ENCODE results near the gene PTPRQ.
"Not testable (repeated sequence)": the region's sequence is repeated elsewhere in the genome, so short reads cannot be mapped to it uniquely, and the experiment has no call there.

PTPRQ gene

DNA sequence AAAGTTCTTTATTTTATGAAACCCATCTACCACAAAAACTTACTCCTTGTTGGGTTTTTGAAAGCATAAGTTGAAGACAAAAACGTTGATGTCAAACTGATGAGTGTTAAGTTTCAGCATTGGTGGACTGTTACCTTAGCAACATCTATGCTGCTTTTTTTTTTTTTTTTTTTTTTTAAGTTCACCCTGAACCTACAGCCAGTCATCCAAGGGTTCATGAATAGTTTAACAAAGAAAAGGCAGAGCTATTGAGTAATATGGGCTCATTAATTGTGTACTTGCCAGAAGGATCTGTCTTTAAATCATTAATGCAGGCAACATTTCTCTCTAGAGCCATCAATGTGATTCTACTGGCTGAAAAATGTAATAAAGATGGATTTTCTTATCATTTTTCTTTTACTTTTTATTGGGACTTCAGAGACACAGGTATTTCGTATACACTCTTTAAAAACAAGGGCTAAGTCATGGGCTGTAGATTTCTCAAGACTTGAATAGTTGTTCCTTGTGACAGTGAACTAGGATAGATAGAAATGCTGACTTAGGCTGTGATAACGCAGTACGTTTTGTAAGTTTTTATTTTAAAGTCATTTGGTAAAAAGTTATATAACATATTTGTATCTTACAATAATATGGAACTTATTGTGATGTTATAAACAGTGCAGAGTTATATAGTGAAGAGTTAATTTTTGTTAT is at the start of gene PTPRQ:
Gene PTPRQ, plus strand, starts transcription at position 262 of the 693 bp plus-strand sequence. Its CDS starts 111 bp downstream, at position 373.
- no peak for DNase-seq (ENCODE audit: low read depth in 2 of 2)

- DNase-seq (ENCODE audit: low read depth in 2 of 2) = no peak
These were observed 43.5 kb upstream of the PTPRQ start for GRCh38 chr12:80400571-80400991.

DNA sequence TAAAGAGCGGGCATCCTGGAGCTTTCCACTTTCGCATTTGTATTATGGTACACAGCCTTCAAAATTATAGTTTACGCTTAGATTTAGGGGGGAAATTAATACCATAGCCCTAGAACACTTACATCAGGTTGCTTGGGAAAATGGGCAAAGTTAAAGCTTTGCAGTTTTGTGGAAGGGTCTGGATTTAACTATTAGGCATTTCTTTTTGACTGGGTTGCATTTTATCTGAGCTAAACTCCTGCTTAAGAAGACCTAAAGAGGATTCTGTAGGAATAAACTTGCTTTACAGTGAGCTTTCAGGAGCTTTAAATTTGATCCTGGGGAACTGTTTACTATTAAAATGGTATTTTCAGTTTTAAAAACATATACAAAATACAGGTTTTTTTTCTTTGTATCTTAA is 42.8 kb upstream of the PTPRQ start:
- DNase-seq (ENCODE audit: low read depth in 2 of 2) = no peak

DNA sequence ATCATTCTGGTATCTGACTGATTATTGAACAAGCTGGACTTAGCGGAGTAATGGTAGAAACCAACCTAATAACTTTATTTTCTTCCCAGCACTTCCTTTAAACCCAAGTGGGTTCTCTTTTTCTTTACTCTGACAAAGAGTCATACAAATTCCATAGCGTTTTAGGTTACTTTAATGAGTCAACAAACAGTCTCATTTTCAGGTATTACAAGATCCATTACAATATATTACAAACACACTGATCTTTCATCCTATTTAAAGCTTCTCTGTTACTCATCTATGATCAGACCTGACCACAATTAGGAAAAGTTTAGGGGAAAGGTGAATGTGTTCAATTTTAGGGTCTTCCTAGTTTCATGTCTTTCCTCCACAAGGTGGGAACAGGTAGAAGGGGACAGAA is 39.4 kb upstream of the PTPRQ start:
- DNase-seq (ENCODE audit: low read depth in 2 of 2) = no peak

DNA sequence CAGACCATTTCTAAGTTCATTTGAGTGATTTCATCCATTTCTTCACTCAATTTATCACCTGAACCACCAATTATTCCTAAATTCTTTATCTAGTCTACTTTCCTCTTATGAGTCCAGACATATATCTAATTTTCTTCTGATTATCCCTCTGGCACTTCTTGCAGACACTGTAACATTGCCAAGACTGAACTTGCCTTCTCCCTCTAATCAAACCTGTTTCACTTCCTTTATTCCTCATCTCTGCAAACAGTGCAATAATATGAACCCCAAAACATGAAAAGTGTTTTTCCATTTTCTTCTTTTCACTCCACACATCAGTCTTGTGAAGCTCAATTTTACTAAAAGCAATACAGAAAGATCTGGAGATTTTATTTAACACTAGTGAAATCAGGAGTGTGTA is 37.8 kb upstream of the PTPRQ start:
- no peak for DNase-seq (ENCODE audit: low read depth in 2 of 2)

- no peak for DNase-seq (ENCODE audit: low read depth in 2 of 2)
These were observed 32.2 kb upstream of the PTPRQ start for GRCh38 chr12:80411787-80412186.

DNA sequence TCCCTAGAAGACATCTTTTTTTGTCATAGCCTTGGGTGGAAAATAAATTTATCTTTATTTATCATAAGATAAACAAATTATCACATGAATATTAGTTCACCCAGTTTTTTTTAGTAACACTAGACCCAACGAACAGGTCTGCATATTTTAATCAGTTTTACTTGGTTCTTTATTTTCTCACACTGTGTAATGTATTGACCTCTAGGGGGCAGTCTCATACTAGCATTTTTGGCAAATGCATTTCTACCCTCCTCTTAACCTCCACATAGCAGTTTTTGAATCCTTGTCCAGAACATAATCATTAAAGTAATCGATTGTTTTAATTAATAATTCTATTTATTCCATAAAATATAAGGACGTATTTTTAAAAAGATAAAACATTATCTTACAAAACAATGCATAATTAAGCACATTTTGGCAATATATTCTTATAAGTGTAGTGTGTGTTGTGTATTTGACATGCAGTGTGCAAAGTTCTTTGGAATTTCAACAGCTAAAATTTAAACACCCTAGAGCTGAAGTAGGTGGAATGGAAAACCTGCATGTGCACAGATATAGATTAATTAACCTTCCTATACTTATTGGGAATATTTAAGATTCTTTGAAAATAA is 31.6 kb upstream of the PTPRQ start:
- DNase-seq (ENCODE audit: low read depth in 2 of 2) = no peak

DNA sequence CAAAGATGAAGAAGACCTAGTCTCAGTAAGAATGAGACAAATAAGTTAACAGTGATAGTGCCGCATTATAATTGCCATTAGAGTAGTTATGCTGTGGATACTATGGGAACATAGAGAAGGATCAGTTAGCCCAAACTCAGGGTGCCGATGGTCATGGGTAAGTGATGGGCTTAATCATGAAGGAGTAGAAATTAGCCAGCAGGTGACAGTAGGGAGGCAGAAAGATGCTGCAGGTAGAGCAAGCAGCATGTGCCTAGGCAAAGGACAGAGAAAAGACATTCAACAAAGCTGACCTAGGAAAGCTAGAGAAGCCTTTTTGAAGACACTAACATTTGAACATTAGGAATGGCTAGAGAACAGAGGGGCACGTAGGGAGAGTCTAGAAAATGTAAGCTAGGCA is 30.6 kb upstream of the PTPRQ start:
- no peak for DNase-seq (ENCODE audit: low read depth in 2 of 2)

DNA sequence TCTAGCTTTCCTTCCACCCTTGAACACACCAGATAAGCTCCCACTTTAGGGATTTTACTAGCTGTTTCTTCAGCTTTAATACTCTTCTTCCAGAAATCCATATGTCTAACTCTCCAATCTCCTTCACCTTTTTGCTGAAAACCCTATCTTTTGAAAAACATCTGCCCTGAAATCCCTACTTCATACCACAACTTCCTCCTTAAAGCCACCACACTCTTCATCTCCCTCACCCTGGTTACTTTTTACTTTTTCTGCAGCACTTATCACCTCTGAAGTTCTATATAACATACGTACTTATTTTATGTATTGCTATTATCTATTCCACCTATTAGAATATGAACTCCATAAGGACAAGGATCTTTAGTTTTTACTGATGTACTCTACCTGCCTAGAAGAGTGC is 28.6 kb upstream of the PTPRQ start:
- no peak for DNase-seq (ENCODE audit: low read depth in 2 of 2)

DNA sequence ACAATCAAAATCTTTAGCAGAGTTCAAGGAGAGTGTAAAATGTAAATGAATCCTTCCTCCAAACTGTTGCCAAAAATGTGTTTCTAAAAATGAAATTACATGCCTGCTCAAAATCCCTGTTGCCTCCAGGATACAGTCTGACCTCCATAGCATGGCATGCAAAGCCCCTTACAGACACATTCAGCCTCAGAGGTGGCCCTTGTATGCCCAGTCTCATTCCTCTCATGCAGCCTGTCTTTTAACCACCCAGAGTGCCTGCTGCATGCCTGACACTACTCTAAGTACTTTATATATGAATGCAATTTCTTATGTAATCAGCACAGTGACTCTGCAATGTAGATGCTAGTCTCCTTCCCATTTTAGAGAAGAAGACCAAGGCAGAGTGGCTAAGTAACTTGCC is 24.4 kb upstream of the PTPRQ start:
- no peak for DNase-seq (ENCODE audit: low read depth in 2 of 2)

DNA sequence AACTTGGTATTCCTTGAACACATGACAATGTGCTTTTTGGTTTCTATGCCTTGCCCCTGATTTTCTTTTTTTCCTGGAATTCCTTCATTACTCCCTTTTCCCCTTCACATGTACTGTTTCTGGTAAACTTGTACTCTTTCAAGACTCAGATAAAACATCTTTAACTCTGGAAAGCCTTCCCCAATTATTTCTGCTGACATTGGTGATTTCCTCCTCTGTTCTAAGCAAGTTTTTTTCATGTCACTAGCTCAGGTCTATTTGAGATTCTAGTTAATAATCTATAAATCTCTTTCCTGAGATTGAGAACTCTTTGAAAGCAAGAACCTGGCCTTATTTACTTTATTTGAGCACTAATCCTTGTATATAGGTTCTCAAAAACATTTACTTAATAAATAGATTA is 24.0 kb upstream of the PTPRQ start:
- no peak for DNase-seq (ENCODE audit: low read depth in 2 of 2)

DNA sequence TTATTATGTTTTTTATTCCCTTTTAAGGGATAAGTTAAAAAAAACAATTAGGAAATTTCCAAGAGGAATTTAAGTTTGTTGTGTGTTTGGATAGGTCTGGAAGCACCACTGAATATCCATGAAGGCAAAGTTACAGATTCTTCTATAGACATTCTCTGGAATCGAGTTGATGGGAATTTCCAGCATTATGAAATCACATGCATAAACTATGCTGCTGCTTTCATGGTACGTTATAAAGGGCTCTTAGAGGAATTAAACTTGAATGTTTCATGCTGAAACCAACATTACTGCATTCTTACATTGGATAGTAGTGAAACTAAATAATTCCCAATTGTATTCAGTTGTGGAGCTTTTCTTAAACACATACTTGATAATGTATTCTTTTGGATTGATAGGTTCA is 21.5 kb upstream of the PTPRQ start:
- DNase-seq (ENCODE audit: low read depth in 2 of 2) = no peak

- DNase-seq (ENCODE audit: low read depth in 2 of 2) = no peak
These were observed 12.0 kb upstream of the PTPRQ start for GRCh38 chr12:80432061-80432460.

DNA sequence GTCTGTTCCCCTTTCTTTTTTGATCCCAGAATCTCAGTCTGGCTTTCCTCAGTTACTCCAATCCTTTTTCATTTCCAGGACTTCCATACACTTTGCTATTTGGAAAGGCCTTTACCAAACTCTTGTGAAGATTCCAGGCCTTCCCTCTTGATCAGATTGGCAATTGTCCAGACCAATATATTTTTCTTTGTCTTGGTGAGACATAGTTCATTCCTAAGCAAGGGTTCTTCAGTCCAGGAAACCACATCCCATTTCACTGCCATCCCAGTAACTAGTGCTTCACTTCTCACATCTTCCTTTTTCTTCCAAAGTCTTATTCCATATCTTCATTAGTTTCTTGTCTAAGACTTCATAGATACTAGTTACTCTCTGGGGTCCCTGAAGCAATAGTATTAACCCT is 2.1 kb upstream of the PTPRQ start:
- DNase-seq (ENCODE audit: low read depth in 2 of 2) = no peak

GRCh38 chr12:80442426-80443222 is 1.4 kb upstream of the PTPRQ start:
- DNase-seq (ENCODE audit: low read depth in 2 of 2) = no peak

DNA sequence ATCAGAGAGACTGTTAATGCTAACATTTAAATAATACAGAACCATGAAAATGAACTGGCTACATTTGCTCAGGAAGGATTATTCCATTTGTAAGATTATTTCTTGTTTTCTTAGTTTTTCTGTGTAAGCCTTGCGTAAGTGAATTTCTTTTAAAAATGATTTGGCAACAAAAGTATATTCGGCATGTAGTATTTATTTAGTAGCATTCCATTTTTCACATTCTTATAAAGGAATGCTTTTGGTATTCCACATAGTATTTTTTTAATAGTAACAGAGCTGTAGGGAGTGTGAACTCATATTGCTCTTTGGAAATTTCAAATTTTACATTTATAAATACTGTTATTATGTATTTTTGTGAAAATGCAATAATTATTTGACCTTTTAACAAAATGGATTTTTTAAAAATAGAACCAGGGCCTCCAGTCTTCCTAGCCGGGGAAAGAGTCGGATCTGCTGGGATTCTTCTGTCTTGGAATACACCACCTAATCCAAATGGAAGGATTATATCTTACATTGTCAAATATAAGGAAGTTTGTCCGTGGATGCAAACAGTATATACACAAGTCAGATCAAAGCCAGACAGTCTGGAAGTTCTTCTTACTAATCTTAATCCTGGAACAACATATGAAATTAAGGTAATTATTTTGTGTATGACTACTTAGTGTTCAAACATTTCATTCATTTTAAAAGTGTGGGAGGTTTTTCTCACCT is 1.2 kb downstream of the PTPRQ start:
- no peak for DNase-seq (ENCODE audit: low read depth in 2 of 2)

DNA sequence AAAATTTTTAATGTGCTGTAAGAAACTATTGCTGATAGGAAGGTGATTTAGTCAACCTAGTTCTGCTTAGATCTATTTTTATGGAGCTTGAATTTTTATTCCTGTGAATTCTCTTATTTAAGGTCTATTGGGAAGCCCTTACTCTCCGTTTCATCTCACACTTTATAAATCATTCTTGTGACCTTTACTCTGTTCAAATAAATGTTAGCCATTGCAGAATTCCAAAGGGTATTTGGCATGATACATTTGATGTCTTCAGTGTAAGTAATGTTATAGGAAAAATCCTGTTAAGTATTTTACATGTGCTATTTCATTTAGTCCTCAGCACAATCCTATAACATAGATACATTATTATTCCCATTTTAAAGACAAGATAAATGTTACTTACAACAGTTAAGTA is 12.5 kb downstream of the PTPRQ start:
- no peak for DNase-seq (ENCODE audit: low read depth in 2 of 2)

DNA sequence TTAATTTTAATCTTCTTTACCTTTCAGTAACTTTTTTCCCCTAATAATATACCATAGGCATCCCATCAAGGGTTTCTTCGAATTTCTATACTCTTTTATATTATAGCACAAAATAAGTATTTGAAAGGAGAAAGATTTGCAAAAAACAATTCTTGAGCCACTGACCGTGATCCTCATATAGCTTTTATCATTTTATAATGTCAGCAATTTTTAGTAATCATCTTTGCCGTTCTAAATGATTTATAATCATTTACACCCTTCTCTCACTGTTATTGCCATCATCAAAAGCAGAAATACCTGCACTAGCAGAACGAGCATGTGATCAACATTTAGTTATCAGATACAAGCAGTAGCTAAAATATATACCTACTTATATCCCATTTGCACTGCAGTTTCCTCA is 16.9 kb downstream of the PTPRQ start:
- DNase-seq (ENCODE audit: low read depth in 2 of 2) = no peak

- DNase-seq (ENCODE audit: low read depth in 2 of 2) = not testable (repeated sequence)
These were observed 17.8 kb downstream of the PTPRQ start for GRCh38 chr12:80461851-80462250.

DNA sequence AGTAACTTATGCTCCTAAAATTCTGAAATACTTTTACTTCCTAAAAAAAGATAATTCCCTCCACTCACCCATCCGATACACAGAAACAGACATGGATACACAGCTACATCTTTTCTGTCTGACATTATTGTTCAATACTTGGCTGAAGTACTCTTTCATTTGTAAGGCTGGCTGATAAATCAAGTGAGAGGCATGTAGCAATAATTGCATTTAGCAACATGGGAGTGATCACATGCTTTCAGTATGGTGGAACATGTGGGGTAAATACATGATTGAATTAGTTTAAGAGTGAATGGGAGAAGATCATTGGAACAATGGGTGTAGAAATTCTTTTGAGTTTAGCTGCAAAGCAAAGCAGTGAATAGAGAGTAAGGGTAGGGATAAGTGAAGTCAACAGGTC is 25.6 kb downstream of the PTPRQ start:
- DNase-seq (ENCODE audit: low read depth in 2 of 2) = no peak

DNA sequence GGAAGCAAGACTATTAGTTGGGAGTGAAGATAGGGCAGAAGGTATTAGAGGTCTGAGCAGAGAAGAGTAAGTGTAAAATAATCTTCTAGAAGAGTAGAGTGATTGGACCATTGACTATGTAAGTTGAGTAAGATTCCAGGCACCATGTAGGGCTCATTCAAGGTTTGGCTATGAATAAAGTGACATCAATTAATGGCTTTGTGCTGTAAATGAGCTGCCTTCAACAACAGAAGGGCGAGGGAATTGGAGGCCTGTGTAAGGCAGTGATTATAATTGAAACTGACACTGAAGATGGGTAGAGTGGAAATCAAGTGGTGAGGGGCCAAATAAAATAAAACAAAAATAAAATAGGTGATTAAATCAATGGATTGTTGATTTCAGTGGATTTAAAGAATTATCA is 26.4 kb downstream of the PTPRQ start:
- no peak for DNase-seq (ENCODE audit: low read depth in 2 of 2)

- DNase-seq (ENCODE audit: low read depth in 2 of 2) = no peak
These were observed 28.2 kb downstream of the PTPRQ start for GRCh38 chr12:80472236-80472635.

All from activated CD8-positive, alpha-beta memory T cell treated with anti-CD3 and anti-CD28 coated beads for 4 hours (primary cell).